ENCODE data around the gene RAVER2.

RAVER2 gene

DNA sequence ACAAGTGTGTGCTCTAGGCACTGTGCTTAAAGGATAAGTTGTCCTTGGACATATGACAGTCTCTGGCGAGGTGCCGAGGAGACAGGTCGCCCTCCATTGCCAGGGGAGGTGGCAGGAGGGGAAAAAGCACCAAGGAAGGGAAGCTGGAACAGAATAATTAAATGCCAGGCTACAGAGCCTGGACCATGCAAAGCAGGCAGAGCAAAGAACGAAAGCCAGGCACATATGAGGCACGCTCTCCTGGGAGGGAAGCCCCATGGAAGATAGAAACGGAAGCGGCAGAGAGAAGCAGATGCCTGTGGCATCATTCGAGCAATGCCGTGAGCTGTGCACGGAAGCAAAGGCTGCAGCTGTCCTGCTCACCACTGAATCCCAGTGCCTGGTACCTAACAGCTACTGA, 130.2 kb downstream of the RAVER2 start:
- H4K8ac ChIP-seq (ENCODE audit: low read depth, low read length), result no peak overlapping the region

DNA sequence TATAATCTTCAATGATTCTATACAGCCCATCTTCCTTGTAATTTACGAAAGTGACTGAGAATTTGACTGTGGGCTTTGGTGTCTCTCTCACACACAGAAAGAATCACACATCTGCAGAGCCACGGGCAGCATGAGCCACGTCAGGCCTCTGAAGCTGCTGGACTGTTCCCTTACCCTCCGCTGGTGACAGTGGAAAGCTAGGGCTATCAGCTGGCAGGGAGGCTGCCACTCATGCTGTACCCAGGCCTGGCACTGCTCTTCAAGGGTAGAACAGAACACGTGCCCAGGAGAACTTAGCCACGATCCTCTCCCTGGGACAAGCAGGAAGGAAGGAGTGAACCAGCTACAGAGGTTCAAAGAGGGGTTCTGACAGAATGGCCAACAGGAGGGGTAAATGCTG, 130.7 kb downstream of the RAVER2 start:
- Histone ChIP-seq H4K5ac (ENCODE audit: low read length) (no peak overlapping the region), H3K9ac (ENCODE audit: low read length) (no peak overlapping the region), H4K8ac (ENCODE audit: low read depth, low read length) (no peak overlapping the region), H3K4me3 (ENCODE audit: low read length) (no peak overlapping the region), H2BK120ac (ENCODE audit: low read depth, low read length) (no peak overlapping the region), H3K4me2 (ENCODE audit: low read length) (no peak overlapping the region), H3K23ac (ENCODE audit: low read length) (no peak overlapping the region), H3K18ac (ENCODE audit: low read length) (no peak overlapping the region), H2BK5ac (ENCODE audit: low read length) (no peak overlapping the region), H3K4me1 (ENCODE audit: control insufficient read depth, low read depth, low read length) (no peaks in the 10 kb centered on the region), H2AK5ac (ENCODE audit: low read length) (no peak overlapping the region), H3K36me3 (ENCODE audit: control insufficient read depth, insufficient read depth, low read length) (no peaks in the 10 kb centered on the region), H2BK15ac (replicated peaks; ENCODE audit: low read depth) (no peak overlapping the region), H3K56ac (ENCODE audit: low read length) (no peak overlapping the region), H3K27me3 (ENCODE audit: insufficient read depth, low read length, poor library complexity) (no peaks in the 10 kb centered on the region), H3K79me1 (ENCODE audit: low read length) (no peaks in the 10 kb centered on the region), H3K27ac (ENCODE audit: low read depth, low read length) (no peak overlapping the region), H3K79me2 (ENCODE audit: control insufficient read depth, insufficient read depth, low read length) (no peaks in the 10 kb centered on the region), H3K4ac (ENCODE audit: low read depth, low read length) (no peak overlapping the region)
- no CpG with 5 or more reads among the region's 6 CpGs for WGBS (ENCODE audit: extremely low coverage, insufficient coverage, low lambda C conversion rate)
- no peak for DNase-seq

More for the DNA sequence above, 130.2 kb downstream of the RAVER2 start:
- Histone ChIP-seq H3K18ac (ENCODE audit: low read length) (no peak overlapping the region), H3K36me3 (ENCODE audit: control insufficient read depth, insufficient read depth, low read length) (no peaks in the 10 kb centered on the region), H3K4me2 (ENCODE audit: low read length) (no peak overlapping the region), H3K56ac (ENCODE audit: low read length) (no peak overlapping the region), H2BK15ac (replicated peaks; ENCODE audit: low read depth) (no peak overlapping the region), H3K27me3 (ENCODE audit: insufficient read depth, low read length, poor library complexity) (no peaks in the 10 kb centered on the region), H3K23ac (ENCODE audit: low read length) (no peak overlapping the region), H2AK5ac (ENCODE audit: low read length) (no peak overlapping the region), H3K4me3 (ENCODE audit: low read length) (no peak overlapping the region), H3K79me1 (ENCODE audit: low read length) (no peaks in the 10 kb centered on the region), H4K5ac (ENCODE audit: low read length) (no peak overlapping the region), H3K27ac (ENCODE audit: low read depth, low read length) (no peak overlapping the region), H3K79me2 (ENCODE audit: control insufficient read depth, insufficient read depth, low read length) (no peaks in the 10 kb centered on the region), H2BK120ac (ENCODE audit: low read depth, low read length) (no peak overlapping the region), H3K9ac (ENCODE audit: low read length) (no peak overlapping the region), H3K4ac (ENCODE audit: low read depth, low read length) (no peak overlapping the region), H2BK5ac (ENCODE audit: low read length) (no peak overlapping the region), H3K4me1 (ENCODE audit: control insufficient read depth, low read depth, low read length) (no peaks in the 10 kb centered on the region)
- WGBS (ENCODE audit: extremely low coverage, insufficient coverage, low lambda C conversion rate), result no CpG with 5 or more reads among the region's 10 CpGs
- no peak for DNase-seq

DNA sequence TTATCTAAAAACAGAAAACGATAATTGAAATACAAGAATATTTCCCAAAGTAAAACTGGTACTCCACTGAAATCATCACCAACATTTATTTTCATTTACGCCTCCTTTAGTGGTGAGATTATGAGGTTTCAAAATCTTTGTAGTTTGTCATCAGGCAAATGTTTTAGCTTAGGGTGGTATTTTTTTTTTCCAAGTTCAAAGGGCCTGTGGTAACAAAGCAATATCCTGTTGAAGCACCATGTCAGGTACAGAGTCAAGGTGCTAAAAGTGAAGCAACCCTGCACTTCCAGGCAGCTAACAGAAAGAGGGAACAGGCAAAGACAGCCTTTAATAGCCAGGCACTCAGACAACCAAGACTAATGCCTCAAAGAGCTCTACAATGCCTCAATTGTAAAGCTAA, 132.3 kb downstream of the RAVER2 start:
- WGBS (ENCODE audit: extremely low coverage, insufficient coverage, low lambda C conversion rate), result no CpG with 5 or more reads among the region's 2 CpGs

DNA sequence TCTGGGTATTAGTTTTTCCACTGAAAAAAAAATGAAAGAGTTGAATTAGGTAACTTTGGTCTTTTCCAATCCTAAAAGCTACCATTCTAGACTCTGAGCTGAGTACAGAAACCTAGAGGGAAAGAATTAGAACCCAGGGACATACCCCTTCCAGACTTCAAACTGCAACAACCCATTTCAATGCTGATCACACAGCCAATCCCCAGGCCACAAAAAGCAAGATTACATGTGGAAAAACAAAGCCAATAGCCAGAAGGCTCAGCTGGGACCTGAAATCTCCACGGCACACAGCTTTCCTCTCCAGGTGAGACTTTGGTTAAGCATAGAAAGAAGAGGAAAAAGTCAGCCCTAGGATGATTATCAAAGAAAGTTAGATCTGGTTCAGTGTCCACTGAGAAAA, 132.7 kb downstream of the RAVER2 start:
- Histone ChIP-seq H2BK15ac (replicated peaks; ENCODE audit: low read depth) (no peak overlapping the region), H3K4ac (ENCODE audit: low read depth, low read length) (no peak overlapping the region), H3K36me3 (ENCODE audit: control insufficient read depth, insufficient read depth, low read length) (no peaks in the 10 kb centered on the region), H3K4me3 (ENCODE audit: low read length) (no peak overlapping the region), H3K23ac (ENCODE audit: low read length) (no peak overlapping the region), H3K27me3 (ENCODE audit: insufficient read depth, low read length, poor library complexity) (no peaks in the 10 kb centered on the region), H2AK5ac (ENCODE audit: low read length) (no peak overlapping the region), H4K5ac (ENCODE audit: low read length) (no peak overlapping the region), H3K9ac (ENCODE audit: low read length) (no peak overlapping the region), H3K56ac (ENCODE audit: low read length) (no peak overlapping the region), H3K79me1 (ENCODE audit: low read length) (no peaks in the 10 kb centered on the region), H2BK120ac (ENCODE audit: low read depth, low read length) (no peak overlapping the region), H3K18ac (ENCODE audit: low read length) (no peak overlapping the region), H3K27ac (ENCODE audit: low read depth, low read length) (no peak overlapping the region), H3K4me1 (ENCODE audit: control insufficient read depth, low read depth, low read length) (no peaks in the 10 kb centered on the region), H3K79me2 (ENCODE audit: control insufficient read depth, insufficient read depth, low read length) (no peaks in the 10 kb centered on the region), H4K8ac (ENCODE audit: low read depth, low read length) (no peak overlapping the region), H2BK5ac (ENCODE audit: low read length) (no peak overlapping the region), H3K4me2 (ENCODE audit: low read length) (no peak overlapping the region)
- no CpG with 5 or more reads among the region's 1 CpG for WGBS (ENCODE audit: extremely low coverage, insufficient coverage, low lambda C conversion rate)
- no peak for DNase-seq

More for the DNA sequence above, 132.3 kb downstream of the RAVER2 start:
- Histone ChIP-seq H3K27ac (ENCODE audit: low read depth, low read length) (no peak overlapping the region), H2BK5ac (ENCODE audit: low read length) (no peak overlapping the region), H3K23ac (ENCODE audit: low read length) (no peak overlapping the region), H2BK120ac (ENCODE audit: low read depth, low read length) (no peak overlapping the region), H4K8ac (ENCODE audit: low read depth, low read length) (no peak overlapping the region), H4K5ac (ENCODE audit: low read length) (no peak overlapping the region), H3K56ac (ENCODE audit: low read length) (no peak overlapping the region), H2BK15ac (replicated peaks; ENCODE audit: low read depth) (no peak overlapping the region), H3K4me2 (ENCODE audit: low read length) (no peak overlapping the region), H3K4me1 (ENCODE audit: control insufficient read depth, low read depth, low read length) (no peaks in the 10 kb centered on the region), H3K27me3 (ENCODE audit: insufficient read depth, low read length, poor library complexity) (no peaks in the 10 kb centered on the region), H3K36me3 (ENCODE audit: control insufficient read depth, insufficient read depth, low read length) (no peaks in the 10 kb centered on the region), H3K9ac (ENCODE audit: low read length) (no peak overlapping the region), H3K18ac (ENCODE audit: low read length) (no peak overlapping the region), H3K79me2 (ENCODE audit: control insufficient read depth, insufficient read depth, low read length) (no peaks in the 10 kb centered on the region), H2AK5ac (ENCODE audit: low read length) (no peak overlapping the region), H3K4me3 (ENCODE audit: low read length) (no peak overlapping the region), H3K79me1 (ENCODE audit: low read length) (no peaks in the 10 kb centered on the region), H3K4ac (ENCODE audit: low read depth, low read length) (no peak overlapping the region)
- DNase-seq, result no peak

DNA sequence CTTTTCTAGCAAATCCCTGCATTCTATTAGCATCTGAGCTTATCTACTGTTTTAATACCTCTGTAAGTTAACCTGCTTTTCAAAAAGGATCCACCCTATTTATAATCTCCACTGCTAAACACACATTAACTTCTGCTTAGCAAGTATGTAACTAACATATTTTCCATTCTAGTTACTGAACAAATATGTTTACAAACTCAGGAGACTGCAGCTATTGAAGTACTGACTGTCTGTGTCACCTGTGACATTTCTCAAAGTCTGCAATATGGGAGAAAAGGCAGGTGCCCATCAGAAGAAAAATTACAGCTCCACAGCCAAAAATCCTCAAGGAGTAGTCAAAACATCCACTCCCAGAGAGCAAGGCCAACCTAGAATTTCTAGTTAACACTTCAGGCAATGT, 133.2 kb downstream of the RAVER2 start:
- Histone ChIP-seq H3K4me3 (ENCODE audit: low read length) (no peak overlapping the region), H3K4me1 (ENCODE audit: control insufficient read depth, low read depth, low read length) (no peaks in the 10 kb centered on the region), H2BK120ac (ENCODE audit: low read depth, low read length) (no peak overlapping the region), H2BK5ac (ENCODE audit: low read length) (no peak overlapping the region), H3K4me2 (ENCODE audit: low read length) (no peak overlapping the region), H3K79me1 (ENCODE audit: low read length) (no peaks in the 10 kb centered on the region), H2AK5ac (ENCODE audit: low read length) (no peak overlapping the region), H3K27me3 (ENCODE audit: insufficient read depth, low read length, poor library complexity) (no peaks in the 10 kb centered on the region), H3K36me3 (ENCODE audit: control insufficient read depth, insufficient read depth, low read length) (no peaks in the 10 kb centered on the region), H2BK15ac (replicated peaks; ENCODE audit: low read depth) (no peak overlapping the region), H3K9ac (ENCODE audit: low read length) (no peak overlapping the region), H3K79me2 (ENCODE audit: control insufficient read depth, insufficient read depth, low read length) (no peaks in the 10 kb centered on the region), H3K56ac (ENCODE audit: low read length) (no peak overlapping the region), H3K27ac (ENCODE audit: low read depth, low read length) (no peak overlapping the region), H4K5ac (ENCODE audit: low read length) (no peak overlapping the region), H4K8ac (ENCODE audit: low read depth, low read length) (no peak overlapping the region), H3K23ac (ENCODE audit: low read length) (no peak overlapping the region), H3K4ac (ENCODE audit: low read depth, low read length) (no peak overlapping the region), H3K18ac (ENCODE audit: low read length) (no peak overlapping the region)
- DNase-seq, result no peak

DNA sequence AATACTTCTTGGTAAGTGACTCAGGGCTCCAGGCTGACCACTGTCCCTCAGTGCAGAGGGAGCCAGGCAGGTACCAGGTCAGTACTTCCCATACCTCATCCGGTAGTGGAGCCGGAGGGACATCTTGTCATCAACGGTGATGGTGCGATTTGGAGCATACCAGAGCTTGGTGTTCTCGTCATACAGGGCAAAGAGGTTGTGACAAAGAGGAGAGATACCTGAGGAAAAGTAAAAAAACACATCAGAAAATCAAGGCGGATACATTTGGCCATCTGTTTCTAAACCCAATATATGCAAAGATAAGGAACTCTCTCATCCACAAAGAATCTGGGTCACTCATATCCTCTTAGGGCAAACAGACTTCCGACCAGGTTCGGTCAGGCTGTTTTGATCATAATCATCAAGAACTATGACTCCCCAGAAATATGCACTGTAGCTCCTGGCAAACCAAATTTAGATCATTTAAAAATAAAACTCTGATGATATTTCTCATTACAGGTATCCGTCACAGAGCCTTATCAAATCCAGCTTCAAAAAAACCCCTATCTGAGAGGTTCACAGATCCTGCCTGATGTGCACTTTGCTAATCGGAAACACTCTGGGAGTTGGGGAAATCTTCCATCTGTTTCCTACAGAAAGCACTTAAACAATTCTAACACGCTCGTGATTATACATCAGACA, 134.2 kb downstream of the RAVER2 start:
- Histone ChIP-seq H3K79me2 (ENCODE audit: control insufficient read depth, insufficient read depth, low read length) (no peaks in the 10 kb centered on the region), H2BK120ac (ENCODE audit: low read depth, low read length) (no peak overlapping the region), H3K4me2 (ENCODE audit: low read length) (no peak overlapping the region), H3K36me3 (ENCODE audit: control insufficient read depth, insufficient read depth, low read length) (no peaks in the 10 kb centered on the region), H3K23ac (ENCODE audit: low read length) (no peak overlapping the region), H4K8ac (ENCODE audit: low read depth, low read length) (no peak overlapping the region), H3K4me3 (ENCODE audit: low read length) (no peak overlapping the region), H3K4me1 (ENCODE audit: control insufficient read depth, low read depth, low read length) (no peaks in the 10 kb centered on the region), H3K27me3 (ENCODE audit: insufficient read depth, low read length, poor library complexity) (no peaks in the 10 kb centered on the region), H2AK5ac (ENCODE audit: low read length) (no peak overlapping the region), H4K5ac (ENCODE audit: low read length) (no peak overlapping the region), H3K27ac (ENCODE audit: low read depth, low read length) (no peak overlapping the region), H3K79me1 (ENCODE audit: low read length) (no peaks in the 10 kb centered on the region), H2BK5ac (ENCODE audit: low read length) (no peak overlapping the region), H2BK15ac (replicated peaks; ENCODE audit: low read depth) (no peak overlapping the region), H3K4ac (ENCODE audit: low read depth, low read length) (no peak overlapping the region), H3K18ac (ENCODE audit: low read length) (no peak overlapping the region), H3K56ac (ENCODE audit: low read length) (no peak overlapping the region), H3K9ac (ENCODE audit: low read length) (no peak overlapping the region)
- no CpG with 5 or more reads among the region's 12 CpGs for WGBS (ENCODE audit: extremely low coverage, insufficient coverage, low lambda C conversion rate)
- no peak for DNase-seq

All from mesendoderm (in vitro differentiated cells).